Left lung (tissue), 10 donors: ENCODE data around the gene PROX2. TPM values are rescaled to one million over a fixed set of nuclear protein-coding genes. Genes with fewer than 3 reads are reported as not detected.

Source experiments
- ATAC-seq: fragments of 200-7000 bp; cut with Tn5 transposase; one replicate; pipeline ENCODE4 v1.9.1; 2020; ENCODE audit warnings: moderate library complexity
- DNase-seq, 4 donors: peaks; one replicate each; pipeline ENCODE4 v3.0.0-alpha.2; 2013 to 2020
- H3K27ac ChIP-seq, 2 donors: fragments of 200-600 bp; sonication (generic) in 1 of 2; one replicate each; pipeline versions ENCODE4 v1.5.0 to v1.8.0; 2020 to 2021
- H3K27me3 ChIP-seq, 2 donors: fragments of 200-600 bp; sonication (generic) in 1 of 2; one replicate each; pipeline versions ENCODE4 v1.5.0 to v1.8.0; 2020 to 2021
- H3K36me3 ChIP-seq, 2 donors: fragments of 200-600 bp; sonication (generic) in 1 of 2; one replicate each; pipeline versions ENCODE4 v1.5.0 to v1.8.0; 2020 to 2021
- H3K4me1 ChIP-seq, 2 donors: fragments of 200-600 bp; one replicate each; pipeline ENCODE4 v1.8.0; 2021
- H3K4me3 ChIP-seq, 2 donors: fragments of 200-600 bp; sonication (generic) in 1 of 2; one replicate each; pipeline versions ENCODE4 v1.5.0 to v1.8.0; 2020 to 2021; ENCODE audit warnings: mild to moderate bottlenecking in 1 of 2
- H3K9me3 ChIP-seq, 2 donors: fragments of 200-600 bp; sonication (generic) in 1 of 2; one replicate each; pipeline versions ENCODE4 v1.5.0 to v1.8.0; 2020 to 2021
- CTCF ChIP-seq, 2 donors: fragments of 200-600 bp; sonication (generic) in 1 of 2; IDR thresholded peaks; one replicate each; pipeline versions ENCODE4 v1.5.0 to v1.8.0; 2021; ENCODE audit warnings: antibody characterized with exemption in 2 of 2
- intact Hi-C, 2 donors: fragments of 100-400 bp; cut with DNase I; formaldehyde crosslinking; loops; one replicate each; pipeline versions ENCODE4 v1.11.2 to v1.14.2; 2022
- polyA plus RNA-seq, 6 donors: library from polyadenylated mRNA; unstranded; fragments of 120-200 nt; gene quantifications; one replicate each; pipeline ENCODE4 v1.2.1, GENCODE V29; 2013; ENCODE audit not compliant: insufficient read length in 6 of 6
- total RNA-seq, 2 donors: library from RNA; stranded (reverse); fragmentation: NEBNext Ultra II Directional; extraction: Animal tissue kit (Norgen Biotek cat#: 25700); gene quantifications; one replicate each; pipeline ENCODE4 v1.2.1, GENCODE V29; 2021
- donor health status: DM: no; HTN: yes; CAD: no.
- donor health status: DM: no; HTN: no; CAD: no.

The PROX2 gene
- total and polyA plus RNA-seq, 8 donors = 0.08 to 3.8 (median 3.1) TPM; not detected in 1

- Histone ChIP-seq H3K27ac (no peak overlapping the region), H3K4me1 (peaks cover 0 to 7% of the 10 kb centered on the region in 2 donors), H3K36me3 (peaks cover 0 to 57% of the 10 kb centered on the region in 2 donors), H3K4me3 (no peak overlapping the region), H3K9me3 (no peaks in the 10 kb centered on the region), H3K27me3 (no peaks in the 10 kb centered on the region)
- TF ChIP-seq CTCF (IDR thresholded peaks at IDR 0.05) = peak; percentile 89 to 94
- intact Hi-C loops = loop anchor here in 1 of 2 donors (5.0 kb wide), 1 partner anchor 43 kb away; no protein-coding TSS in a partner anchor
- ATAC-seq = peak; percentile 71
- peak in 3 of 4 donors; percentile 59 to 92 (median 70) for DNase-seq
Measured at GRCh38 chr14:74905595-74906142, 29.7 kb upstream of the PROX2 start.

GRCh38 chr14:74904635-74905503 is 28.9 kb upstream of the PROX2 start:
- no peaks in the 10 kb centered on the region for H3K9me3 ChIP-seq
- intact Hi-C loops = loop anchor here in 1 of 2 donors (5.0 kb wide), 1 partner anchor 43 kb away; no protein-coding TSS in a partner anchor
- no peak overlapping the region for H3K27ac ChIP-seq
- no peak for TF ChIP-seq CTCF (IDR thresholded peaks at IDR 0.05)
- H3K4me1 ChIP-seq = peaks cover 0 to 7% of the 10 kb centered on the region in 2 donors
- H3K27me3 ChIP-seq = no peaks in the 10 kb centered on the region
- no peak for DNase-seq
- no peak for ATAC-seq
- no peak overlapping the region for H3K4me3 ChIP-seq
- peaks cover 7 to 65% of the 10 kb centered on the region in 2 donors for H3K36me3 ChIP-seq

- intact Hi-C loops = no loop called here
- H3K4me1 ChIP-seq = peaks cover 0 to 7% of the 10 kb centered on the region in 2 donors
- no peak overlapping the region for H3K27ac ChIP-seq
- ATAC-seq (no peak), DNase-seq (no peak)
- TF ChIP-seq CTCF (IDR thresholded peaks at IDR 0.05) = no peak
- H3K36me3 ChIP-seq = peaks cover 8 to 83% of the 10 kb centered on the region in 2 donors
- no peak overlapping the region for H3K4me3 ChIP-seq
- H3K27me3 ChIP-seq = no peaks in the 10 kb centered on the region
- H3K9me3 ChIP-seq = no peaks in the 10 kb centered on the region
Measured at GRCh38 chr14:74902941-74903705, 27.2 kb upstream of the PROX2 start.

- Histone ChIP-seq H3K4me3 (no peak overlapping the region), H3K27me3 (no peaks in the 10 kb centered on the region), H3K27ac (no peak overlapping the region), H3K36me3 (peaks cover 8 to 100% of the 10 kb centered on the region in 2 donors), H3K9me3 (no peaks in the 10 kb centered on the region), H3K4me1 (no peaks in the 10 kb centered on the region)
- DNase-seq = peak in 1 of 4 donors; percentile 41
- intact Hi-C loops = no loop called here
- no peak for TF ChIP-seq CTCF (IDR thresholded peaks at IDR 0.05)
- no peak for ATAC-seq
Measured at GRCh38 chr14:74898694-74899093, 22.7 kb upstream of the PROX2 start.
